T-cell (primary cell): ENCODE results near the gene FMNL3. TPM values are rescaled to one million over a fixed set of nuclear protein-coding genes. Genes with fewer than 3 reads are reported as not detected.

ENCODE experiments used
- ATAC-seq, 4 experiments: fragments of 200-7000 bp in 3 of 4; fragments of 150-1000 bp in 1 of 4; cut with Tn5 transposase; replicated peaks in 1 of 4; 1 replicate in 3 of 4; 2 replicates in 1 of 4; pipeline ENCODE4 v1.10.0; 2021; ENCODE audit warnings: moderate library complexity in 3 of 4, mild to moderate bottlenecking in 2 of 4, moderate number of reproducible peaks in 1 of 4
- CTCF ChIA-PET, 2 donors: fragments of 300-600 bp; sonication (Branson Sonifier 250); formaldehyde crosslinking; loops; one replicate each; lab custom pipeline; 2022; ENCODE audit warnings: antibody characterized with exemption in 2 of 2; lab: Charles Lee
- POLR2A ChIA-PET, 2 donors: fragments of 300-600 bp; sonication (Branson Sonifier 250); formaldehyde crosslinking; loops; one replicate each; lab custom pipeline; 2022; ENCODE audit warnings: antibody characterized with exemption in 2 of 2; lab: Charles Lee
- DNase-seq, 35 experiments: peaks; one replicate each; pipeline versions ENCODE4 v3.0.0 to v3.0.0-alpha.2; 2013 to 2023
- H3K27ac ChIP-seq: one replicate; pipeline ENCODE4 v1.5.1; 2013; ENCODE audit warnings: low read length
- H3K27me3 ChIP-seq, 2 experiments: replicated peaks in 1 of 2; 1 replicate in 1 of 2; 2 replicates in 1 of 2; pipeline versions ENCODE4 v1.6.1 to v1.7.0; 2013; ENCODE audit warnings: low read length in 1 of 2, mixed read lengths in 1 of 2; ENCODE audit not compliant: control insufficient read depth in 2 of 2, insufficient read depth in 2 of 2; ENCODE audit errors: extremely low read depth in 1 of 2
- H3K36me3 ChIP-seq, 2 donors: 1 replicate in 1 of 2; 2 replicates in 1 of 2; pipeline versions ENCODE4 v1.6.1 to v1.7.0; 2013; ENCODE audit warnings: low read length in 1 of 2; ENCODE audit not compliant: control insufficient read depth in 2 of 2, insufficient read depth in 1 of 2; ENCODE audit errors: extremely low read depth in 1 of 2
- H3K4me1 ChIP-seq, 2 experiments: 1 replicate in 1 of 2; 2 replicates in 1 of 2; pipeline versions ENCODE4 v1.6.1 to v1.7.0; 2013; ENCODE audit warnings: low read length in 2 of 2, mixed read lengths in 1 of 2; ENCODE audit not compliant: insufficient read depth in 2 of 2, control insufficient read depth in 1 of 2; ENCODE audit errors: extremely low read depth in 1 of 2
- H3K4me3 ChIP-seq, 2 donors: 1 replicate in 1 of 2; 2 replicates in 1 of 2; pipeline versions ENCODE4 v1.5.1 to v1.7.0; 2013; ENCODE audit warnings: mild to moderate bottlenecking in 2 of 2, low read length in 1 of 2, moderate library complexity in 1 of 2; ENCODE audit not compliant: control insufficient read depth in 1 of 2; ENCODE audit errors: extremely low read depth in 1 of 2
- H3K9me3 ChIP-seq: 2 replicates; pipeline ENCODE4 v1.7.0; 2013
- H3K27ac Mint-ChIP-seq, 2 donors: one replicate each; pipeline ENCODE4 v1.8.0; 2020 to 2021; ENCODE audit warnings: mild to moderate bottlenecking in 2 of 2, mixed read lengths in 2 of 2
- H3K27me3 Mint-ChIP-seq, 2 donors: one replicate each; pipeline ENCODE4 v1.8.0; 2021 to 2022; ENCODE audit warnings: mixed read lengths in 2 of 2
- H3K36me3 Mint-ChIP-seq: one replicate; pipeline ENCODE4 v1.8.0; 2021; ENCODE audit warnings: mixed read lengths
- H3K4me1 Mint-ChIP-seq, 3 donors: one replicate each; pipeline ENCODE4 v1.8.0; 2020 to 2022; ENCODE audit warnings: mixed read lengths in 3 of 3, mild to moderate bottlenecking in 1 of 3
- H3K4me3 Mint-ChIP-seq, 3 donors: one replicate each; pipeline ENCODE4 v1.8.0; 2020 to 2022; ENCODE audit warnings: mild to moderate bottlenecking in 3 of 3, mixed read lengths in 3 of 3, moderate library complexity in 3 of 3
- H3K9me3 Mint-ChIP-seq, 3 donors: one replicate each; pipeline ENCODE4 v1.8.0; 2020 to 2022; ENCODE audit warnings: mixed read lengths in 3 of 3
- WGBS: methylation state at CpG from one replicate; pipeline ENCODE4 v1.1.5; 2013; ENCODE audit warnings: missing lambda C conversion rate; ENCODE audit not compliant: insufficient coverage; 5-methylcytosine and 5-hydroxymethylcytosine counted together
- total RNA-seq, 35 experiments: library from RNA in 6 of 35; stranded (reverse) in 6 of 35; fragments of 120-200 nt in 1 of 35; gene quantifications; one replicate each; pipeline versions ENCODE4 v1.2.1 to v1.2.4 and lab custom pipeline; 2013 to 2026

Gene FMNL3
- total RNA-seq, 5 donors from 2014 or later (not counting 1 experiment from before 2014, with no cell fraction given): 34.2 to 45.5 (median 41.1) TPM

DNA sequence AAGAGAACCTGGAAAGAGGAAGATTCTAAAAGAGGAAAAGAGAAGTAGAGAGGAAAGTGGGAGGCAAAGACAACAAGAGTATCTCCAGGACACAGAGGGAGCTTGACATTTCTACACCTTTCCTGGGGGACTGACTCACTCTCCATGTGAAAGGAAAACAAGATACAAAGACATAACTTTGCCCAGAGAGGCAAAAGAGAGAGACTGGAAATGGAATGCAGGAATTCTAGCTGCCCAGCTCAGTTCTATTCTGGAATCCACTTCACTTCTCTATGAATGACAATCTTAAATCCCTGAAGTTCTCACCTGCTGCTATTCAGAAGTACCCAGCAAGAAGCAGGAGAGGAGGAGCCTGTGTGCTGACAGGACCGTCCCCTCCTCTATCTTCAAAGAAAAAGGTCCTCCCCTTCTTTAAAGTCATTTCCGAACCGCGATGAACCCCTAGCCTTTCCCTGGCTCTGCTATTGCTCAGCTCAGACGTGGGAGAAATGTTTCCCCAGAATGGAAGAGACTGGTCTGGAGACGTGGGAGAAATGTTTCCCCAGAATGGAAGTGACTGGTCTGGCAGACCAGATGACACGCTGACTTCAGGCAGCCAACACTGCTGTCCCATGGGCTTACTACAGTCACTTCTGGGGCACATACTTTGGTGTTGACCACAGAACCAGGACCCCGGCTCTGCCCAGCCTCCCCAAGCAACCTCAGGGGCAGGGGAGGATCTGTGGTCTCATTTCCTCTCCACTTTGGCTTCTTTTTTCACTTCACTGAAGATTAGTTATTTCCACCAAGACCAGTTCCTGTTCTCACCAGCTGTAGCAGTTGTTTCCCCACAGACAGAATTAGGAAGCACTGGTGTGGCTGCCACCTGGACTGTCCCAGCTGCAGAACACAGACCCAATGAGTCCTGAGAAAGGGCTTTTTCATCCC lies 8.3 kb downstream of the FMNL3 start:
- CTCF ChIA-PET: interaction anchor here (0.6 to 1.5 kb wide), 5 partner anchors 25 to 64 kb away, joined by 3 read pairs; no protein-coding TSS in a partner anchor
- WGBS: 9% methylated on average over 3 of the region's 8 CpGs
- peaks cover 55 to 67% (median 56%) of the 10 kb centered on the region in 3 donors for H3K4me1 Mint-ChIP-seq

DNA sequence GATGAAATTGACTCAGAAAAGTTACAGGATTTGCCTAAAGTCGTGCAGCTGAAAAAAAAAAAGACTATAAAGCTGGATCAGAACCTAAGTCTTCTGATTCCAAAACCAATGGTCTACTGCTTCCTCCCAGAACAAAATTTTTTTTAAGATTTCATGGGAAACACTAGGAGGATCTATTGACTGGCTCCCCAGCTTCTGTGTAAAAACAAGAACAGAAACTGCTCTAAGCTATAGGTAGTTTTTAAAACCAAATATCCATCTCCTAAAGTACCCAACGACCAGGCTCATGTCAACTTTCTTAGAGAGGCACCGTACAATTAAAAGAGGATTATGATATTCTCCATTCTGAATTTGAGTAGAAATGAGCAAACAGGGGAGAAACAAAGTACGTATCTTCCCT lies 9.4 kb downstream of the FMNL3 start:
- Histone ChIP-seq H3K9me3 (no peaks in the 10 kb centered on the region), H3K4me3 (no peak overlapping the region), H3K27me3 (no peaks in the 10 kb centered on the region), H3K27ac (no peak overlapping the region), H3K36me3 (no peaks in the 10 kb centered on the region), H3K4me1 (peaks cover 14 to 30% of the 10 kb centered on the region in 2 experiments)
- H3K36me3 Mint-ChIP-seq: no peaks in the 10 kb centered on the region
- no peak overlapping the region for H3K27ac Mint-ChIP-seq
- no peak for ATAC-seq
- no CpG with 5 or more reads among the region's 4 CpGs for WGBS
- H3K9me3 Mint-ChIP-seq: no peaks in the 10 kb centered on the region
- POLR2A ChIA-PET: interaction anchor here in 1 of 2 donors (0.7 kb wide), 1 partner anchor 21 kb away, joined by 4 read pairs; no protein-coding TSS in a partner anchor
- CTCF ChIA-PET: interaction anchor here (0.6 to 1.5 kb wide), 6 partner anchors 10 to 60 kb away, joined by 3 read pairs; no protein-coding TSS in a partner anchor
- no peak for DNase-seq
- H3K4me3 Mint-ChIP-seq: peak overlapping the region in 1 of 3 donors; percentile 89
- no peaks in the 10 kb centered on the region for H3K27me3 Mint-ChIP-seq
- H3K4me1 Mint-ChIP-seq: peaks cover 46 to 62% (median 47%) of the 10 kb centered on the region in 3 donors

More for the DNA sequence above, 8.3 kb downstream of the FMNL3 start:
- Mint-ChIP-seq H3K36me3 (no peaks in the 10 kb centered on the region), H3K4me3 (peak overlapping the region; percentile 72 to 89 (median 75)), H3K27ac (peak overlapping the region; percentile 83 to 91), H3K9me3 (no peaks in the 10 kb centered on the region), H3K27me3 (no peaks in the 10 kb centered on the region)
- H3K27me3 ChIP-seq: no peaks in the 10 kb centered on the region
- H3K4me3 ChIP-seq: peak overlapping the region; percentile 26 to 41
- H3K36me3 ChIP-seq: no peaks in the 10 kb centered on the region
- H3K27ac ChIP-seq: peak overlapping the region; percentile 69
- peaks cover 22 to 40% of the 10 kb centered on the region in 2 experiments for H3K4me1 ChIP-seq
- POLR2A ChIA-PET: no interaction called here
- peak; percentile 70 to 77 (median 74) for ATAC-seq
- peak in 16 of 35 experiments; percentile 6 to 56 (median 12) for DNase-seq
- no peaks in the 10 kb centered on the region for H3K9me3 ChIP-seq

DNA sequence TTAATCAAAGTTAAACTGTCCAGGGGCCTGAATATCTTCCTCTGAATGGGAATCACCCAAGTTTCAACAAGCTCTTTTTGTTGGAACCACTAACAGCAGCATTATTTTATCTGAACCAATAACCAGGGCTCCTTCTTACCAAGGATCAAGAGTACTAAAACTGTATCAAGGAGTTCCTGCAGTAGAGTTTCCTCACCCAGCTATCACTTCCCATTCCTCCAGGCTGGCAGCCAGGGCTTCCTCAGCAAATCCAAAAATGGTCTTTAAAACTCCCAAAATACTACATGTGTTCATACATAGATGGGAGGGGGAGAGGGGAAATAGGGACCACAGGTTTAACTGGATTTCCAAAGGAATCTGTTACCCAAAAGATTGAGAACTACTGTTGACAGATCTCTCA lies 10.5 kb downstream of the FMNL3 start:
- DNase-seq (no peak), ATAC-seq (no peak)
- H3K27me3 Mint-ChIP-seq: no peaks in the 10 kb centered on the region
- peak overlapping the region in 1 of 2 donors; percentile 6 for H3K27ac Mint-ChIP-seq
- ChIA-PET CTCF (interaction anchor here (0.7 to 1.1 kb wide), 6 partner anchors 8 to 737 kb away, joined by 3 read pairs; no protein-coding TSS in a partner anchor), POLR2A (interaction anchor here in 1 of 2 donors (0.6 kb wide), 1 partner anchor 10 kb away, joined by 3 read pairs; no protein-coding TSS in a partner anchor)
- H3K27ac ChIP-seq: no peak overlapping the region
- no peaks in the 10 kb centered on the region for H3K36me3 ChIP-seq
- H3K4me1 Mint-ChIP-seq: peaks cover 42 to 58% (median 44%) of the 10 kb centered on the region in 3 donors
- H3K9me3 ChIP-seq: no peaks in the 10 kb centered on the region
- H3K4me1 ChIP-seq: peaks cover 11 to 24% of the 10 kb centered on the region in 2 experiments
- no peaks in the 10 kb centered on the region for H3K27me3 ChIP-seq
- H3K4me3 ChIP-seq: no peak overlapping the region
- H3K9me3 Mint-ChIP-seq: no peaks in the 10 kb centered on the region
- H3K4me3 Mint-ChIP-seq: no peak overlapping the region
- H3K36me3 Mint-ChIP-seq: no peaks in the 10 kb centered on the region

DNA sequence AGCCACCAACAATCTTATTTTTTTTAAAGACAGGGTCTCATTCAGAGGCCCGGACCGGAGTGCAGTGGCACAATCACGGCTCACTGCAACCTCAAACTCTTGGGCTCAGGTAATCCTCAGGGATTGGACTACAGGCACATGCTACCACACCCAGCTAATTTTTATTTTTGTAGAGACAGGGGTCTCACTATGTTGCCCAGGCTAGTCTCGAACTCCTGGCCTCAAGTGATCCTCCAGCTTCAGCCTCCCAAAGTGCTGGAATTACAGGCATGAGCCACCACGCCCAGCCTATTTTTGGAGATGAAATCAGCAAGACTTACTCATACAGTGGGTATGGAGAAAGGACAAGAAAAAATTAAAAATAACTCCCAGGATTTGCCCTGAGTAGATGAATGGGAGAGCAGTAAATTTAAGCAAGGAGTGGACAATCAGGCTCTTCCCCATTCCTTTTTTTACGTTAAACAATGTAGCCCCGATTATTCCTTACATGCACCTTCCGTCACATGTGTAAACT lies 13.2 kb downstream of the FMNL3 start:
- POLR2A ChIA-PET: interaction anchor here in 1 of 2 donors (0.7 kb wide), 1 partner anchor 20 kb away, joined by 4 read pairs; no protein-coding TSS in a partner anchor
- Mint-ChIP-seq H3K9me3 (no peaks in the 10 kb centered on the region), H3K27ac (no peak overlapping the region), H3K36me3 (no peaks in the 10 kb centered on the region), H3K4me1 (peaks cover 50 to 58% (median 53%) of the 10 kb centered on the region in 3 donors), H3K27me3 (no peaks in the 10 kb centered on the region), H3K4me3 (no peak overlapping the region)
- ATAC-seq (no peak), DNase-seq (no peak)
- Histone ChIP-seq H3K9me3 (no peaks in the 10 kb centered on the region), H3K27me3 (no peaks in the 10 kb centered on the region), H3K4me3 (no peak overlapping the region), H3K4me1 (peaks cover 14 to 15% of the 10 kb centered on the region in 2 experiments), H3K27ac (no peak overlapping the region), H3K36me3 (no peaks in the 10 kb centered on the region)
- CTCF ChIA-PET: interaction anchor here in 1 of 2 donors (0.9 kb wide), 1 partner anchor 663 kb away, joined by 3 read pairs; no protein-coding TSS in a partner anchor
- WGBS: 100% methylated on average over 3 of the region's 8 CpGs

DNA sequence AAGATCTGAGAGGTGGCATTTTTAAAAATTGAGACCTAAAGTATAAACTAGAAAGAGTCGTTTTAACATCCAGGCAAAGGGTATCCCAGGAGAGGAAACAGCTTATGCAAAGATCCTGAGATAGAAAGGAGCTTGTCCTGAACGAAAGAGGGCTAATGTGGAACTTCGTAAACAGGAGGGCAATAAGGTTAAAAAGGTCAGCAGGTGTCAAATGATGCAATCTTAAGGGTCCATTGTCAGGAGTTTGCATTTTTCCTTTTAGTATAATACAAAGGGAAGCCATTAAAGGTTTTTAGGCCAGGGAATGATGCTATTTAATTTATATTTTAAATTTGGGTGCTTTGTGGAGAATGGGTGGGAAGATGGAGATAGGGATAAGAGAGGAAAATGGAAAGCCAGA lies 14.4 kb downstream of the FMNL3 start:
- H3K27ac Mint-ChIP-seq: no peak overlapping the region
- DNase-seq: no peak
- H3K9me3 Mint-ChIP-seq: no peaks in the 10 kb centered on the region
- peaks cover 46 to 58% (median 46%) of the 10 kb centered on the region in 3 donors for H3K4me1 Mint-ChIP-seq
- H3K4me3 Mint-ChIP-seq: no peak overlapping the region
- ChIA-PET CTCF (interaction anchor here (0.5 to 0.8 kb wide), 5 partner anchors 29 to 576 kb away, joined by 3 to 7 read pairs (median 3); no protein-coding TSS in a partner anchor), POLR2A (interaction anchor here in 1 of 2 donors (0.7 kb wide), 1 partner anchor 316 kb away, joined by 3 read pairs; no protein-coding TSS in a partner anchor)
- H3K36me3 ChIP-seq: no peaks in the 10 kb centered on the region
- no peaks in the 10 kb centered on the region for H3K9me3 ChIP-seq
- H3K36me3 Mint-ChIP-seq: no peaks in the 10 kb centered on the region
- peaks cover 3 to 12% of the 10 kb centered on the region in 2 experiments for H3K4me1 ChIP-seq
- no peaks in the 10 kb centered on the region for H3K27me3 ChIP-seq
- no peak overlapping the region for H3K27ac ChIP-seq
- H3K4me3 ChIP-seq: no peak overlapping the region
- 85% methylated on average over 3 of the region's 3 CpGs for WGBS
- ATAC-seq: no peak
- no peaks in the 10 kb centered on the region for H3K27me3 Mint-ChIP-seq

DNA sequence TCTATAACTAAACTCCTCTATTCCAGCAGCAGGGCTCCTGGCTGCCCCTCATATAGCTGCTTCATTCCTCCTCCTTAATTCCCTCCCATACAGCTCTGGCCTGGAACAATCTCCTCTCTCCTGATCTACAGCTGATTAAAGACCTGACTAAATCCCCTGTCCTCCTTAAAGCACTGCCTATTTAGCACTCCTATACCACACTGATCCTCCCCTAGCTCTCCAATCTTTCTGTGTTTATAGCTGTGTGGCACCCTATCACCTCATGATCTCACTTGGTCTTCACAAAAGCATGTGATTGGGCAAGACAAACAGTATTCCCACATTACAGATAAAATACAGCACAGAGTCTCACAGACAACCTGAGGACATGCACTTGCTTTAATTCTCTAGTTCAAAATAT lies 17.4 kb downstream of the FMNL3 start:
- H3K9me3 ChIP-seq: no peaks in the 10 kb centered on the region
- H3K36me3 ChIP-seq: no peaks in the 10 kb centered on the region
- no peak overlapping the region for H3K4me3 Mint-ChIP-seq
- ChIA-PET POLR2A (no interaction called here), CTCF (interaction anchor here in 1 of 2 donors (0.6 to 1.4 kb wide), 3 partner anchors 14 to 27 kb away, joined by 3 to 6 read pairs (median 4); no protein-coding TSS in a partner anchor)
- no peaks in the 10 kb centered on the region for H3K27me3 Mint-ChIP-seq
- H3K4me3 ChIP-seq: no peak overlapping the region
- ATAC-seq (no peak), DNase-seq (no peak)
- no peak overlapping the region for H3K27ac ChIP-seq
- H3K4me1 Mint-ChIP-seq: peaks cover 44 to 60% (median 47%) of the 10 kb centered on the region in 3 donors
- peaks cover 12% of the 10 kb centered on the region in 2 experiments for H3K4me1 ChIP-seq
- no peaks in the 10 kb centered on the region for H3K27me3 ChIP-seq
- H3K9me3 Mint-ChIP-seq: no peaks in the 10 kb centered on the region
- no peak overlapping the region for H3K27ac Mint-ChIP-seq
- no peaks in the 10 kb centered on the region for H3K36me3 Mint-ChIP-seq
